ENCODE measurements around the gene EME1.

Gene EME1

GRCh38 chr17:50347894-50348291 lies 25.1 kb upstream of the EME1 start:
- no peak for DNase-seq (ENCODE audit: low spot score)

GRCh38 chr17:50348522-50349242 lies 24.3 kb upstream of the EME1 start:
- DNase-seq (ENCODE audit: low spot score): no peak

- DNase-seq (ENCODE audit: low spot score): no peak
Observed at GRCh38 chr17:50349243-50349600, 23.8 kb upstream of the EME1 start.

GRCh38 chr17:50350733-50351132 lies 22.3 kb upstream of the EME1 start:
- no peak for DNase-seq (ENCODE audit: low spot score)

GRCh38 chr17:50352072-50352692 lies 20.8 kb upstream of the EME1 start:
- DNase-seq (ENCODE audit: low spot score): no peak

GRCh38 chr17:50352693-50353599 lies 20.1 kb upstream of the EME1 start:
- no peak for DNase-seq (ENCODE audit: low spot score)

GRCh38 chr17:50353600-50354195 lies 19.3 kb upstream of the EME1 start:
- DNase-seq (ENCODE audit: low spot score): no peak

GRCh38 chr17:50354198-50354597 lies 18.8 kb upstream of the EME1 start:
- no peak for DNase-seq (ENCODE audit: low spot score)

GRCh38 chr17:50354776-50355175 lies 18.3 kb upstream of the EME1 start:
- DNase-seq (ENCODE audit: low spot score): no peak

- DNase-seq (ENCODE audit: low spot score): no peak
Observed at GRCh38 chr17:50355336-50355700, 17.7 kb upstream of the EME1 start.

GRCh38 chr17:50355701-50356341 lies 17.2 kb upstream of the EME1 start:
- DNase-seq (ENCODE audit: low spot score): no peak

- no peak for DNase-seq (ENCODE audit: low spot score)
Observed at GRCh38 chr17:50356418-50356817, 16.6 kb upstream of the EME1 start.

GRCh38 chr17:50356892-50357510 lies 16.0 kb upstream of the EME1 start:
- no peak for DNase-seq (ENCODE audit: low spot score)

GRCh38 chr17:50358177-50358576 lies 14.9 kb upstream of the EME1 start:
- no peak for DNase-seq (ENCODE audit: low spot score)

GRCh38 chr17:50359005-50359699 lies 13.9 kb upstream of the EME1 start:
- DNase-seq (ENCODE audit: low spot score): no peak

- DNase-seq (ENCODE audit: low spot score): no peak
Observed at GRCh38 chr17:50359998-50360461, 13.0 kb upstream of the EME1 start.

GRCh38 chr17:50360486-50361115 lies 12.4 kb upstream of the EME1 start:
- DNase-seq (ENCODE audit: low spot score): no peak

GRCh38 chr17:50361561-50362480 lies 11.2 kb upstream of the EME1 start:
- DNase-seq (ENCODE audit: low spot score): peak; percentile 92

GRCh38 chr17:50362661-50363060 lies 10.4 kb upstream of the EME1 start:
- DNase-seq (ENCODE audit: low spot score): no peak

Measured in HuH-7 (cell line).